ENCODE measurements around the gene SNX1.

DNA sequence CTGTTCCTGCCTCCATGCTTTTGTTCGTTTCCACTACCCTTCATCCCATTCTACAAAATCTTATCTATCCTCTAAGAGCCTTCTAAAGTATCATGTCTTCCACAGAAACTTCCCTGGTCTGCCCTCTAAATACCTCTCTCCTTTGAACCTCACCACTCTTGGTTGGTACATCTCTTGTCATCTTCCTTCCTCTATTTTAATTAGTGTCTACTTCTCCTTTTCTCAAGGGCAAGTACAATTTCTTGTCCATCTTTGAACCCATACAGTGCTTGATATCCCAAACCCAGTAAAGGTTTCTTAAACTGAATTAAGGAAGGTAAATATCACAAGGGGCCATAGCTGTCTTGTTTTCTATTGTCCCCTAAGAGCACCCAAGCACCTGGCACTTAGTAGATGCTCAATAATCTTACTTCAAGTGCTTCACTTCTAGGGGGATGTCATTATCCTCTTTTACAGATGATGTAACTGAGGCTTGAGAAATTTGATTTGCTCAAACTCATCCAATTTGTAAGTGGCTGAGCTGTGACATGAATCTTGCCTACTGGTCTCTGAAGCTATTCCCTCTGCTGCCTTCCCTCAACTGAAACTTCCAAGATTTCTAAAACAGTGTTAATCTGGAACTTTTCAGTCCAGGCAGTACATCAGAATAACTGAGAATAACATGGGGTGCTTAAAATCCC is 46.9 kb upstream of the SNX1 start:
- TF ChIP-seq, protein P1, sequence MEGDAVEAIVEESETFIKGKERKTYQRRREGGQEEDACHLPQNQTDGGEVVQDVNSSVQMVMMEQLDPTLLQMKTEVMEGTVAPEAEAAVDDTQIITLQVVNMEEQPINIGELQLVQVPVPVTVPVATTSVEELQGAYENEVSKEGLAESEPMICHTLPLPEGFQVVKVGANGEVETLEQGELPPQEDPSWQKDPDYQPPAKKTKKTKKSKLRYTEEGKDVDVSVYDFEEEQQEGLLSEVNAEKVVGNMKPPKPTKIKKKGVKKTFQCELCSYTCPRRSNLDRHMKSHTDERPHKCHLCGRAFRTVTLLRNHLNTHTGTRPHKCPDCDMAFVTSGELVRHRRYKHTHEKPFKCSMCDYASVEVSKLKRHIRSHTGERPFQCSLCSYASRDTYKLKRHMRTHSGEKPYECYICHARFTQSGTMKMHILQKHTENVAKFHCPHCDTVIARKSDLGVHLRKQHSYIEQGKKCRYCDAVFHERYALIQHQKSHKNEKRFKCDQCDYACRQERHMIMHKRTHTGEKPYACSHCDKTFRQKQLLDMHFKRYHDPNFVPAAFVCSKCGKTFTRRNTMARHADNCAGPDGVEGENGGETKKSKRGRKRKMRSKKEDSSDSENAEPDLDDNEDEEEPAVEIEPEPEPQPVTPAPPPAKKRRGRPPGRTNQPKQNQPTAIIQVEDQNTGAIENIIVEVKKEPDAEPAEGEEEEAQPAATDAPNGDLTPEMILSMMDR (IDR thresholded peaks at IDR 0.05), result no peak
- no peak for TF ChIP-seq EZH2 (IDR thresholded peaks at IDR 0.05; ENCODE audit: borderline replicate concordance, insufficient read depth, low read depth, low read length, poor library complexity, severe bottlenecking)
